Mesothelial cell of epicardium (in vitro differentiated cells): ENCODE measurements around the gene ERAL1. TPM values are rescaled to one million over a fixed set of nuclear protein-coding genes. Genes with fewer than 3 reads are reported as not detected.
"Not testable (repeated sequence)": the region's sequence is repeated elsewhere in the genome, so short reads cannot be mapped to it uniquely, and the experiment has no call there.

ENCODE experiments used
- DNase-seq, 2 experiments: peaks; one replicate each; pipeline ENCODE4 v3.0.0; 2021; ENCODE audit warnings: low spot score in 2 of 2; ENCODE audit not compliant: unreplicated experiment in 2 of 2
- H3K27ac Mint-ChIP-seq: 2 replicates; pipeline ENCODE4 v1.8.0; 2021; ENCODE audit warnings: mixed read lengths
- H3K27me3 Mint-ChIP-seq: 2 replicates; pipeline ENCODE4 v1.8.0; 2021; ENCODE audit warnings: low read depth, mixed read lengths
- H3K36me3 Mint-ChIP-seq: 2 replicates; pipeline ENCODE4 v1.8.0; 2021; ENCODE audit warnings: mixed read lengths
- H3K4me1 Mint-ChIP-seq: 2 replicates; pipeline ENCODE4 v1.8.0; 2021; ENCODE audit warnings: mixed read lengths
- H3K4me3 Mint-ChIP-seq: 2 replicates; pipeline ENCODE4 v1.8.0; 2021; ENCODE audit warnings: mild to moderate bottlenecking, moderate library complexity, mixed read lengths
- H3K9me3 Mint-ChIP-seq: 2 replicates; pipeline ENCODE4 v1.8.0; 2021; ENCODE audit warnings: mixed read lengths
- total RNA-seq: library from RNA; stranded (reverse); gene quantifications from 3 replicates; pipeline ENCODE4 v1.2.1, GENCODE V29; 2021
- TF ChIP-seq, protein P1 (sequence below): fragments of 200-600 bp; sonication (generic); IDR thresholded peaks from one replicate; pipeline ENCODE4 v1.5.0; 2021; ENCODE audit warnings: antibody characterized with exemption; ENCODE audit not compliant: unreplicated experiment

ERAL1 gene
- total RNA-seq, 1 donor from 2014 or later, result 37.4 TPM

DNA sequence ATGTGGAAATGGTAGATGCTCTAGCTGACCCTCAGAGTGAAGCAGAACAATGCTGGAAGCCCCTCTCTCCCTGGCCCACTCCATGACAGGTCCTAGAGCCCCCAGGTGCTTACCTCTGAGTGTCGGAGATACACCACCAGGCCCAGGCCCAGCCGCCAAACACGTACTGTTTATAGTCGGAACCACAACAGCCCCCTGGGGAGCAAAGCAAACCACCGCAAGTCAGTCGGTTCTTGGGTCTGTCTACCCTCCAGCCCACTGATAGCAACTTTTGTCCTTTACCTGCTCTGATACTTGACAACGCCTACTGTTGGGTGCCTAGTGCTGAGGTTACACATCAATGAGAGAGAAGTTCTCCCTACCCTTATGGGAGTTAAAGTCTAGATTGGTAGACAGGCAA lies 34.0 kb downstream of the ERAL1 start:
- no peak for DNase-seq
- no peak overlapping the region for H3K27ac Mint-ChIP-seq
- TF ChIP-seq, protein P1, sequence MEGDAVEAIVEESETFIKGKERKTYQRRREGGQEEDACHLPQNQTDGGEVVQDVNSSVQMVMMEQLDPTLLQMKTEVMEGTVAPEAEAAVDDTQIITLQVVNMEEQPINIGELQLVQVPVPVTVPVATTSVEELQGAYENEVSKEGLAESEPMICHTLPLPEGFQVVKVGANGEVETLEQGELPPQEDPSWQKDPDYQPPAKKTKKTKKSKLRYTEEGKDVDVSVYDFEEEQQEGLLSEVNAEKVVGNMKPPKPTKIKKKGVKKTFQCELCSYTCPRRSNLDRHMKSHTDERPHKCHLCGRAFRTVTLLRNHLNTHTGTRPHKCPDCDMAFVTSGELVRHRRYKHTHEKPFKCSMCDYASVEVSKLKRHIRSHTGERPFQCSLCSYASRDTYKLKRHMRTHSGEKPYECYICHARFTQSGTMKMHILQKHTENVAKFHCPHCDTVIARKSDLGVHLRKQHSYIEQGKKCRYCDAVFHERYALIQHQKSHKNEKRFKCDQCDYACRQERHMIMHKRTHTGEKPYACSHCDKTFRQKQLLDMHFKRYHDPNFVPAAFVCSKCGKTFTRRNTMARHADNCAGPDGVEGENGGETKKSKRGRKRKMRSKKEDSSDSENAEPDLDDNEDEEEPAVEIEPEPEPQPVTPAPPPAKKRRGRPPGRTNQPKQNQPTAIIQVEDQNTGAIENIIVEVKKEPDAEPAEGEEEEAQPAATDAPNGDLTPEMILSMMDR, result no peak
- H3K9me3 Mint-ChIP-seq, result no peaks in the 10 kb centered on the region
- no peaks in the 10 kb centered on the region for H3K27me3 Mint-ChIP-seq
- H3K36me3 Mint-ChIP-seq, result peaks cover 7% of the 10 kb centered on the region
- no peaks in the 10 kb centered on the region for H3K4me1 Mint-ChIP-seq
- H3K4me3 Mint-ChIP-seq, result no peak overlapping the region

DNA sequence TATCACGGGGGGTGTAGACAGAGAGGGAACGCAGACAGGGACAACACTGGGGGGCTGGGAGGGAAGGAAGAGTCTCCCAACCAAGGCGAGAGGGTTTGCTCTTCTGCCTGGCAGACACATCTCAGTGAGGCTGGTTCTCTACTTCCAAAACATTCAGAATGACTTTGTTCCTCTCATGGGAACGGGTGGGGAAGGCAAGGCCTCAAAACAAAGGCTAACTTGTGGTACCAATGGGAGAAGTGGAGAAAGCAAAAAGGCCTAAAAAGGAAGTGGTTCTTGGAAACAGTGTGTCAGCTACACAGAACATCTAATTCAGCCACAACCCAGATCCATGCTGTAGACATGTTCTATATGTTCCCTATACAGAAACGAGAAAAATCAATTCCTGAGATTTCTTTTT lies 35.2 kb downstream of the ERAL1 start:
- H3K27ac Mint-ChIP-seq, result no peak overlapping the region
- H3K9me3 Mint-ChIP-seq, result no peaks in the 10 kb centered on the region
- peaks cover 6% of the 10 kb centered on the region for H3K36me3 Mint-ChIP-seq
- no peaks in the 10 kb centered on the region for H3K4me1 Mint-ChIP-seq
- no peak overlapping the region for H3K4me3 Mint-ChIP-seq
- H3K27me3 Mint-ChIP-seq, result no peaks in the 10 kb centered on the region
- TF ChIP-seq, protein P1, result no peak
- no peak for DNase-seq

DNA sequence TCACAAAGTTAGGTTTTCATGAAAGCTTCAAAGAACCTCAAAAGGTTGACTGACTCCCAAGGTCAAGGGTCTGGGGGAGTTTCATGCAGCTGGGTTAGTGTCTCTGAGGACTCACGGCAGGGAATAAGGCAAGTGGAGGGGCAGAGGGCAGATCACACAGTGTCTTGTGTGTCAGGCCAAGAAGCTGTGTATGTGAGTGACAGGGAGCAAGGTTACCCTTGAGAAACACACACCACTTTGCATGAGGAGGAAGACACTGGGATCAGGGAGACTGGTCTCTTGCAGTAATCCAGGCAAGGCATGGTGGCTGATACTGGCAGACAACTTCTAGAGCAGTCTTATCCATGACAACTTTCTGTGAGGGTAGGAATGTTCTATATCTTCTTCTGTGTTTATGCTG lies 36.4 kb downstream of the ERAL1 start:
- DNase-seq, result no peak
- TF ChIP-seq, protein P1, result no peak
- no peaks in the 10 kb centered on the region for H3K9me3 Mint-ChIP-seq
- H3K4me1 Mint-ChIP-seq, result peaks cover 7% of the 10 kb centered on the region
- peaks cover 3% of the 10 kb centered on the region for H3K36me3 Mint-ChIP-seq
- H3K27ac Mint-ChIP-seq, result peak overlapping the region; percentile 79
- H3K4me3 Mint-ChIP-seq, result no peak overlapping the region
- no peaks in the 10 kb centered on the region for H3K27me3 Mint-ChIP-seq

DNA sequence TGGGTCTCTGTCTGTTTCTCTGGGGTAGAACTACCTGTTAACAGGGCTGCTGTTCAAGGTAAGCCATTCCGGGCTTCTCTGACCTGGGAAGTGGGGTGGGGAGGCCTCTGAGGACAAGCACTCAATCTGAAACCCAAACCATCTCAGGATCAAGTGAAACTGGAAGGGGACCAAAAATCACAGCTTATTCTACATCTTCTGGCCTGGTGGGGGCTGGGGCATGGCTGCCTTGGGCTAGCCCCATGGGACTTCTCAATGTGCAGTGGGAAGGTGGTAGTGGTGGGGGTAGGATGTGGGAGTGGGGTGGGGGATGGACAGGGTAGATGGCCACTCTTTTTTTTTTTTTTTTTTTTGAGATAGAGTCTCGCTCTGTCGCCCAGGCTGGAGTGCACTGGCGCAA lies 37.2 kb downstream of the ERAL1 start:
- H3K4me1 Mint-ChIP-seq, result peaks cover 14% of the 10 kb centered on the region

DNA sequence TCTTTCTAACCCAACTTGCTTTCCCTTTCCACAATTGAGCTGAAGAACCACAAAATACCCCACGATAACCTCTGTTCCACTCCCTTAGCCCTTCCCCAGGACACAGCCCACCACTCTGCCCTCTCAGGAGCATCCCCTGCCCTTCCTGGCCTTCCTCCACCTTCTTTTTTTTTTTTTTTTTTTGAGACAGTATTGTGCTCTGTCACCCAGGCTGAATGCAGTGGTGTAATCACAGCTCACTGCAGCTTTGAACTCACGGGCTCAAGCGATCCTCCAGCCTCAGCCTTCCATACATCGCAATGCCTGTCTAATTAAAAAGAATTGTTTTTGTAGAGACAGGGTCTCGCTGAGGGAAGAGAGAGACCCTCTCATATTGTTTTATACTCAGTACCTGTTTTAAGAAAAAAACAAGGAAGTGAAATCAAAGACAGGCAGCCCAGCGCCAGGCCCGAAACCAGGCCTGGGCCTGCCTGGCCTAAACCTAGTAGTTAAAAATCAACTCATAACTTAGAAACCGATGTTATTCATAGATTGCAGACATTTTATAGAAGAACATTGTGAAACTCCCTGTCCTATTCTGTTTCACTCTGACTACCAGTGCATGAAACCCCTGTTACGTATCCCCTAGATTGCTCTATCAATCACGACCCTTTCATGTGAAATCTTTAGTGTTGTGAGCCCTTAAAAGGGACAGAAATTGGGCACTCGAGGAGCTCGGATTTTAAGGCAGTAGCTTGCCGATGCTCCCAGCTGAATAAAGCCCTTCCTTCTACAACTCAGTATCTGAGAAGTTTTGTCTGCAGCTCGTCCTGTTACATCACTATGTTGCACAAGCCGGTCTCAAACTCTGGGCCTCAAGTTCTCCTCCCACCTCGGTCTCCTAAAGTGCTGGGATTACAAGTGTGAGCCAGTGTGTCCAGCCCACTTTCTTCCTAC lies 38.7 kb downstream of the ERAL1 start:
- H3K4me1 Mint-ChIP-seq, result peaks cover 19% of the 10 kb centered on the region
- H3K27ac Mint-ChIP-seq, result peak overlapping the region; percentile 69
- H3K9me3 Mint-ChIP-seq, H3K4me3 Mint-ChIP-seq, DNase-seq, H3K36me3 Mint-ChIP-seq, H3K27me3 Mint-ChIP-seq: not testable (repeated sequence)

More for the DNA sequence above, 37.2 kb downstream of the ERAL1 start:
- no peak overlapping the region for H3K4me3 Mint-ChIP-seq
- peaks cover 3% of the 10 kb centered on the region for H3K36me3 Mint-ChIP-seq
- TF ChIP-seq, protein P1, result no peak
- H3K27ac Mint-ChIP-seq, result no peak overlapping the region
- no peaks in the 10 kb centered on the region for H3K9me3 Mint-ChIP-seq
- DNase-seq, result no peak
- no peaks in the 10 kb centered on the region for H3K27me3 Mint-ChIP-seq

DNA sequence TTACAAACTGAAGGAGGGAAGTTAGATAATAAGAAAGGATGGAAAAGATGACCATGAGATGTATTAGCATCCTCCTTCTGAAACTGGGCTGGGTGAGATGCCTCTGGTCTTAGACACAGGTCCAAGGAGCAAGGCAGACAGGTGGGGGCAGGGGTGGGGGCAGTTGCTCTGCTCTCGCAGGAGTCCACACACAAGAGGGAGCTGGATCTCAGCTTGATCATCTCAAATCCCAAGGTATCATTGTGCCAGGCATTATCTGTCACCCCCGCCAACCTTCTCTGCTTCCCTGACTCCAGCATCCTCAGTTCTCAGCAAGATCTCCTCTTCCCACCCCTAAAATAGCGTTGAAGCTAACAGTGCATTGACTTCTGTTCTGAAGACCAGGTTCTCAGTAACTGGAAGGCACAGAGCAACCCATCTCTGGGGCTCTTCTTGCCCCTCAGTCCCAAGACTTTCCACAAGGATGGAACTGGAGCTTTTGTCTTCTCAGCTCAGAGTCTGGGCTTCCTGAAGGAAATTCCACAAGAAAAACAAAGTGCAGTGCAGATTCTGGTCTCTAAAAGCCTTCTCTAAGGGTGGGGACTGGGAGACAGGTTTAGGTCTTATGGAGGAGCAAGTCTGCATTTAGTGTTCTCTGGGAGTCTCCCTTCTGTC lies 41.1 kb downstream of the ERAL1 start:
- peak overlapping the region; percentile 92 for H3K27ac Mint-ChIP-seq
- peaks cover 19% of the 10 kb centered on the region for H3K4me1 Mint-ChIP-seq
- H3K4me3 Mint-ChIP-seq, result peak overlapping the region; percentile 87
- peaks cover 3% of the 10 kb centered on the region for H3K36me3 Mint-ChIP-seq
- H3K9me3 Mint-ChIP-seq, result no peaks in the 10 kb centered on the region
- H3K27me3 Mint-ChIP-seq, result no peaks in the 10 kb centered on the region
- DNase-seq, result no peak
- TF ChIP-seq, protein P1, result no peak
